GM23248 (cell line): ENCODE results near the gene TBCK. TPM values are rescaled to one million over a fixed set of nuclear protein-coding genes. Genes with fewer than 3 reads are reported as not detected.
A peak's percentile ranks its signal among the peaks of the same experiment; 100 is the strongest.

Experiments used
- DNase-seq: peaks from one replicate; pipeline ENCODE4 v3.0.0-alpha.2; 2015
- H2AFZ ChIP-seq: fragments of 200-600 bp; sonication (generic); 2 replicates; pipeline ENCODE4 v1.6.1; 2016; ENCODE audit warnings: antibody characterized with exemption
- H3F3A ChIP-seq: fragments of 200-600 bp; sonication (generic); 2 replicates; pipeline ENCODE4 v1.6.1; 2016; ENCODE audit warnings: mild to moderate bottlenecking, antibody characterized with exemption, mixed run types; ENCODE audit not compliant: insufficient read depth
- H3K27ac ChIP-seq: fragments of 200-600 bp; sonication (generic); 2 replicates; pipeline ENCODE4 v1.5.1; 2016; ENCODE audit warnings: mild to moderate bottlenecking
- H3K27me3 ChIP-seq: fragments of 200-600 bp; sonication (generic); replicated peaks from 2 replicates; pipeline ENCODE4 v1.6.1; 2016; ENCODE audit warnings: mild to moderate bottlenecking; ENCODE audit not compliant: insufficient read depth
- H3K36me3 ChIP-seq: fragments of 200-600 bp; sonication (generic); 2 replicates; pipeline ENCODE4 v1.6.1; 2016; ENCODE audit warnings: low read depth, mild to moderate bottlenecking
- H3K4me1 ChIP-seq: fragments of 200-600 bp; sonication (generic); 2 replicates; pipeline ENCODE4 v1.6.1; 2016; ENCODE audit warnings: mild to moderate bottlenecking; ENCODE audit not compliant: insufficient read depth
- H3K4me2 ChIP-seq: fragments of 200-600 bp; sonication (generic); one replicate; pipeline ENCODE4 v1.6.1; 2016; ENCODE audit warnings: mild to moderate bottlenecking; ENCODE audit not compliant: unreplicated experiment
- H3K4me3 ChIP-seq: fragments of 200-600 bp; sonication (generic); 2 replicates; pipeline ENCODE4 v1.5.1; 2016; ENCODE audit warnings: mild to moderate bottlenecking
- H3K79me2 ChIP-seq: fragments of 200-600 bp; sonication (generic); 2 replicates; pipeline ENCODE4 v1.6.1; 2016; ENCODE audit warnings: mild to moderate bottlenecking; ENCODE audit not compliant: insufficient read depth
- H3K9ac ChIP-seq: fragments of 200-600 bp; sonication (generic); 2 replicates; pipeline ENCODE4 v1.6.1; 2016; ENCODE audit warnings: mild to moderate bottlenecking
- H3K9me2 ChIP-seq: fragments of 200-600 bp; sonication (generic); 2 replicates; pipeline ENCODE4 v1.6.1; 2016; ENCODE audit warnings: mixed run types, mild to moderate bottlenecking, moderate library complexity; ENCODE audit not compliant: insufficient read depth
- H3K9me3 ChIP-seq: fragments of 200-600 bp; sonication (generic); one replicate; pipeline ENCODE4 v1.6.1; 2017; ENCODE audit warnings: low read depth
- H4K20me1 ChIP-seq: fragments of 200-600 bp; sonication (generic); 2 replicates; pipeline ENCODE4 v1.6.0; 2016; ENCODE audit not compliant: insufficient read depth
- EZH2 ChIP-seq: fragments of 200-600 bp; sonication (generic); IDR thresholded peaks from 2 replicates; pipeline ENCODE4 v1.6.1; 2018; ENCODE audit warnings: antibody characterized with exemption, mild to moderate bottlenecking; ENCODE audit not compliant: insufficient read depth, poor library complexity, severe bottlenecking
- EZH2phosphoT487 ChIP-seq: fragments of 200-600 bp; sonication (generic); IDR thresholded peaks from 2 replicates; pipeline ENCODE4 v1.6.1; 2018; ENCODE audit warnings: antibody characterized with exemption, moderate library complexity, mild to moderate bottlenecking, low read depth; ENCODE audit not compliant: insufficient read depth
- WGBS, 2 experiments: methylation state at CpG; one replicate each; pipeline ENCODE4 v1.1.6; 2015 to 2017; ENCODE audit warnings: low lambda C conversion rate in 2 of 2, low coverage in 1 of 2; ENCODE audit errors: missing lambda C conversion rate in 2 of 2; 5-methylcytosine and 5-hydroxymethylcytosine counted together
- in situ Hi-C: fragments of 300-500 bp; cut with MboI; formaldehyde crosslinking; loops from 2 replicates; pipeline ENCODE4 v1.15.0; 2020
- polyA plus RNA-seq: library from polyadenylated mRNA; unstranded; fragments of >200 nt; fragmentation: Nextera tagmentation; extraction: Ambion mirVana; gene quantifications from 2 replicates; pipeline ENCODE4 v1.2.1, GENCODE V29; 2016
- total RNA-seq: library from RNA; depleted of rRNA; stranded (reverse); fragments of >200 nt; shearing (Covaris generic); gene quantifications from 2 replicates; pipeline ENCODE4 v1.2.3, GENCODE V29; 2014; rRNA removed

Gene TBCK
- total and polyA plus RNA-seq, 2 experiments from 2014 or later = 35.2 to 45.8 TPM

GRCh38 chr4:105992641-105993305 lies 323.2 kb downstream of the TBCK start:
- Histone ChIP-seq H3K4me2 (no peak overlapping the region), H3K9me2 (no peaks in the 10 kb centered on the region), H3F3A (peaks cover 11% of the 10 kb centered on the region; the same call in 1 of the 2 replicates), H3K79me2 (no peaks in the 10 kb centered on the region), H3K9me3 (no peaks in the 10 kb centered on the region), H3K4me1 (peaks cover 5% of the 10 kb centered on the region), H3K27me3 (peaks cover 12% of the 10 kb centered on the region), H3K27ac (no peak overlapping the region), H2AFZ (no peak overlapping the region), H3K9ac (no peak overlapping the region), H4K20me1 (no peaks in the 10 kb centered on the region), H3K4me3 (no peak overlapping the region), H3K36me3 (no peaks in the 10 kb centered on the region)
- WGBS, 2 experiments = 71 to 83% methylated on average over 2 of the region's 2 CpGs
- DNase-seq = peak; percentile 12
- in situ Hi-C loops = no loop called here
- TF ChIP-seq EZH2phosphoT487 (no peak), EZH2 (no peak)

DNA sequence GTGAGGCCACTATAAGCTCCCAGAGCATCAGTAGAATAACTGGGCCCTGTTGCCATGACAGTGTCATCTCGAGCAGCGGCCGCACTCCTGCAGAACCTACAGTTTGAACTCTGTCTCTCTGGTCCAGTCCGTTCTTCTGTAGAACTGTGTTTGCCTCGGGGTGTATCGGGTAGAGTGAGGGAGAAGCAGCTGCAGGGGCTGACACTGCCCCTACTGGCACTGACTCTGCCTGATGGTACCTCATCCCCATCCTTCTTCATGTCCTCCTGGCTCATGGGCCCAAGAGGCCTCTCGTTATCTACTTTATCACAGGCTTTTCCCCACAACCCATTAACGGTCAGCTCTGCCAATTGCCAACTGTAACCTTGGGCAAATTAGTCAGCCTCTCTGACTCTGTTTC lies 324.3 kb downstream of the TBCK start:
- in situ Hi-C loops = no loop called here
- Histone ChIP-seq H3F3A (peaks cover 11% of the 10 kb centered on the region; the same call in 1 of the 2 replicates), H3K4me1 (peaks cover 5% of the 10 kb centered on the region), H3K4me2 (no peak overlapping the region), H2AFZ (no peak overlapping the region), H4K20me1 (no peaks in the 10 kb centered on the region), H3K9me3 (no peaks in the 10 kb centered on the region), H3K36me3 (no peaks in the 10 kb centered on the region), H3K79me2 (no peaks in the 10 kb centered on the region), H3K27me3 (peaks cover 10% of the 10 kb centered on the region; the same call in 1 of the 2 replicates), H3K27ac (no peak overlapping the region), H3K9ac (no peak overlapping the region), H3K9me2 (no peaks in the 10 kb centered on the region), H3K4me3 (no peak overlapping the region)
- TF ChIP-seq EZH2phosphoT487 = no peak
- no peak for TF ChIP-seq EZH2
- no peak for DNase-seq
- WGBS, 2 experiments = 78 to 83% methylated on average over 8 of the region's 8 CpGs

Other genes starting within 250 kb of the TBCK start
- gene AIMP1, start 341 bp upstream of the TBCK start, total RNA-seq = 45.5 and 45.9 TPM in 2 replicates
- 101 and 103 TPM in 2 replicates for gene AIMP1, start 341 bp upstream of the TBCK start, polyA plus RNA-seq
- not detected in 2 replicates for gene GIMD1, start 52.6 kb upstream of the TBCK start, total RNA-seq
- gene GIMD1, start 52.6 kb upstream of the TBCK start, polyA plus RNA-seq = 0.32 TPM in 1 of 2 replicates, not detected in the other